ENCODE results near the gene NT5C3B. TPM values are rescaled to one million over a fixed set of nuclear protein-coding genes. Genes with fewer than 3 reads are reported as not detected.

NT5C3B gene
- polyA plus RNA-seq, 1 donor (not counting 4 experiments of a cell fraction or from before 2014, with no cell fraction given) = 109 TPM

- TF ChIP-seq CTCF (optimal IDR thresholded peaks at IDR 0.05 in 1 of 3, IDR thresholded peaks at IDR 0.05 in 1 of 3, conservative IDR thresholded peaks at IDR 0.05 in 1 of 3; ENCODE audit: extremely low read depth in 1 of 3, insufficient read depth in 2 of 3, low read length in 3 of 3) = no peak
- Histone ChIP-seq H3K9ac (ENCODE audit: control insufficient read depth, extremely low read depth, insufficient read depth, low read length) (peak overlapping the region; percentile 90), H4K20me1 (ENCODE audit: control insufficient read depth, extremely low read depth, insufficient read depth, low read length) (peaks cover 21% of the 10 kb centered on the region), H3K27ac (ENCODE audit: control insufficient read depth, insufficient read depth, low read length) (peak overlapping the region; percentile 85), H3K4me3 (ENCODE audit: control insufficient read depth in 2 of 3, extremely low read depth in 1 of 3, insufficient read depth in 2 of 3, low read depth in 1 of 3, low read length in 3 of 3) (peak overlapping the region; percentile 51 to 91 (median 60)), H2AFZ (ENCODE audit: control insufficient read depth, low read length) (no peak overlapping the region), H3K4me1 (ENCODE audit: control insufficient read depth, extremely low read depth, insufficient read depth, low read length) (peaks cover 55% of the 10 kb centered on the region), H3K79me2 (ENCODE audit: control insufficient read depth, insufficient read depth, low read length) (peaks cover 62% of the 10 kb centered on the region), H3K36me3 (ENCODE audit: control insufficient read depth in 2 of 2, extremely low read depth in 1 of 2, insufficient read depth in 2 of 2, low read length in 2 of 2) (peaks cover 6 to 23% of the 10 kb centered on the region in 2 experiments), H3K27me3 (ENCODE audit: control insufficient read depth, extremely low read depth, insufficient read depth, low read length) (no peaks in the 10 kb centered on the region), H3K9me3 (ENCODE audit: control insufficient read depth, low read depth, low read length) (no peaks in the 10 kb centered on the region), H3K4me2 (ENCODE audit: control insufficient read depth, extremely low read depth, insufficient read depth, low read depth, low read length) (peak overlapping the region; percentile 100), H3K9me1 (ENCODE audit: control insufficient read depth, extremely low read depth, insufficient read depth, low read length) (peaks cover 7% of the 10 kb centered on the region)
- no peak for DNase-seq (ENCODE audit: low read depth, low spot score)
- FAIRE-seq = peak; percentile 90
- dilution Hi-C loops (cut with MboI; ENCODE audit: extremely low pct_ligation_motif_present, low sequenced_read_pairs) = no loop called here
Observed at GRCh38 chr17:41784207-41784744, 51.8 kb downstream of the NT5C3B start.

GRCh38 chr17:41782142-41782541 lies 53.9 kb downstream of the NT5C3B start:
- Histone ChIP-seq H3K4me1 (ENCODE audit: control insufficient read depth, extremely low read depth, insufficient read depth, low read length) (peaks cover 52% of the 10 kb centered on the region), H3K9me3 (ENCODE audit: control insufficient read depth, low read depth, low read length) (no peaks in the 10 kb centered on the region), H3K36me3 (ENCODE audit: control insufficient read depth in 2 of 2, extremely low read depth in 1 of 2, insufficient read depth in 2 of 2, low read length in 2 of 2) (peaks cover 15 to 26% of the 10 kb centered on the region in 2 experiments), H3K79me2 (ENCODE audit: control insufficient read depth, insufficient read depth, low read length) (peaks cover 80% of the 10 kb centered on the region), H3K9me1 (ENCODE audit: control insufficient read depth, extremely low read depth, insufficient read depth, low read length) (peaks cover 7% of the 10 kb centered on the region), H3K27me3 (ENCODE audit: control insufficient read depth, extremely low read depth, insufficient read depth, low read length) (no peaks in the 10 kb centered on the region), H2AFZ (ENCODE audit: control insufficient read depth, low read length) (no peak overlapping the region), H3K4me2 (ENCODE audit: control insufficient read depth, extremely low read depth, insufficient read depth, low read depth, low read length) (peak overlapping the region; percentile 100), H3K27ac (ENCODE audit: control insufficient read depth, insufficient read depth, low read length) (peak overlapping the region; percentile 85), H4K20me1 (ENCODE audit: control insufficient read depth, extremely low read depth, insufficient read depth, low read length) (peaks cover 30% of the 10 kb centered on the region), H3K9ac (ENCODE audit: control insufficient read depth, extremely low read depth, insufficient read depth, low read length) (peak overlapping the region; percentile 90), H3K4me3 (ENCODE audit: control insufficient read depth in 2 of 3, extremely low read depth in 1 of 3, insufficient read depth in 2 of 3, low read depth in 1 of 3, low read length in 3 of 3) (peak overlapping the region; percentile 51 to 60 (median 54))
- DNase-seq (ENCODE audit: low read depth, low spot score) (no peak), FAIRE-seq (no peak)
- TF ChIP-seq EZH2 (IDR thresholded peaks at IDR 0.05; ENCODE audit: low read length) = no peak
- TF ChIP-seq CTCF (optimal IDR thresholded peaks at IDR 0.05 in 1 of 3, IDR thresholded peaks at IDR 0.05 in 1 of 3, conservative IDR thresholded peaks at IDR 0.05 in 1 of 3; ENCODE audit: extremely low read depth in 1 of 3, insufficient read depth in 2 of 3, low read length in 3 of 3) = no peak
- dilution Hi-C loops (cut with MboI; ENCODE audit: extremely low pct_ligation_motif_present, low sequenced_read_pairs) = no loop called here
